GM12872 (cell line): Measurements from ENCODE around the gene GRIN2B.

ENCODE experiments used
- CTCF ChIP-seq: IDR thresholded peaks from 3 replicates; pipeline ENCODE4 v1.5.1; 2011; ENCODE audit warnings: low read depth, mild to moderate bottlenecking, low read length, moderate library complexity; ENCODE audit not compliant: insufficient read depth

Gene GRIN2B

GRCh38 chr12:13945641-13946040 is 35.8 kb downstream of the GRIN2B start:
- TF ChIP-seq CTCF, result no peak

GRCh38 chr12:13945236-13945635 is 36.2 kb downstream of the GRIN2B start:
- TF ChIP-seq CTCF, result no peak

DNA sequence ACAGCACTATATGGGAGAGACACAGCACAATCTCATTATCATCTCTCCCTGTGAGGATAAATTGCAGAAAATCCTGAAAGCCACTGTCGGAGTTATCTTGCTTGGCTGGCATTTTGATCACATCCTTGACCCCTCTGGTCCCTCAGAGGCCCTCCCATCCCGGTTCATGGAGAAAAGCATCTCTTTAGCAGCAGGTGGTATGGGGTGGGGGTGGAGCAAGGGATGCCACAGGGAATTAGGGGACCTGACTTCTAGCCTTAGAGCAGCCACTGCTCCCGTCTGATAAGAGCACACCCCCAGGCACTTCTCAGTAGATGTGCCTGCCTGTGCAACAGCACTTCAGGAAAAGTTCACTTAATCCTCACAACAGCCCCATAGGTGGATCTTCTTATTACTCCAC is 38.6 kb downstream of the GRIN2B start:
- TF ChIP-seq CTCF, result no peak

DNA sequence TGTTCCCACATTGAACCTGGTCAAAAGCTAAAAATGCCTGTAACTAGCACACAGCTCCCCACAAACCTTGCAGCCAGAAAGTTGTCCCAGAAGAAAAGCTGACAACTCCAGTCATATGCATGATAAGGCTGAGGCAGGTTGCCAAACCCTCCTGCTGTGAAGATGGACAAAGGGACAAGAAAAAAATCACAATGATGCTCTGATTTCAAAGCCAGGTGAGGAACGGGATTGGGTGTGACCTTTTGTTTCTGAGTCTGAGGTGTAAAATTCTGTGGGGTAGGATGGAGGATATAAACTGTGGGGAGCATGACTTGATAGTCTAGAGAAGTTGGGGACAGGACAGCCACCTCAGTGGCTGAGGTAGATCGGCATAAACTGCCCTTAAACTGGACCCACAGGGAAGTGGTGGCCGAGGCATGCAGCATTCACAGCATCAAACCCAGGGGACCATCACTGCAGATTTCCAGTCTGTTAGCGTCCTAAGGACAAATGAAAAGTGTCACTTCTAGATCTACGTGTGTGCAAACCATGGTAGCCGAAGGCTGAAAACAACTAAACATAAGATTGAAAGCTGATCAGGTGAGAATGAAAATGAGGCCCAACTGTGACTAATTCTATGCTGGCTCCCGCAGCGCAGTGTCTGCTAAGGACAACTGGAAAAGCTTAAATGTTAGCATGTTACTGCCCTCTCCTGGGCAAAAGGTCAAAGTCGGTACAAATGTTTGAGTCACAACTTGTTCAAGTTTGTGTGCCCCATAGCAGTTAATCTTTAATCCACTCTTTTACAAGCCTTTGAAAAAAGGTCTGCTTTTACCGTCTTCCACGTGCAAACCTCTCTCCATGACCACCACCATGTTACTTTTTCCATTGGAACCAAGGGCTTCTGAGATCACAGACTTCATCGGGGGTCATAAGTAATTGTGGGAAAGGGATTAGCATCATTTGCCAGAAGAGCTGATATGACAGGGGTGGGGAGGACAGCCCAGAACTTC is 39.8 kb downstream of the GRIN2B start:
- peak; percentile 47 for TF ChIP-seq CTCF

- TF ChIP-seq CTCF, result no peak
These were observed 41.0 kb downstream of the GRIN2B start for GRCh38 chr12:13940335-13940865.

DNA sequence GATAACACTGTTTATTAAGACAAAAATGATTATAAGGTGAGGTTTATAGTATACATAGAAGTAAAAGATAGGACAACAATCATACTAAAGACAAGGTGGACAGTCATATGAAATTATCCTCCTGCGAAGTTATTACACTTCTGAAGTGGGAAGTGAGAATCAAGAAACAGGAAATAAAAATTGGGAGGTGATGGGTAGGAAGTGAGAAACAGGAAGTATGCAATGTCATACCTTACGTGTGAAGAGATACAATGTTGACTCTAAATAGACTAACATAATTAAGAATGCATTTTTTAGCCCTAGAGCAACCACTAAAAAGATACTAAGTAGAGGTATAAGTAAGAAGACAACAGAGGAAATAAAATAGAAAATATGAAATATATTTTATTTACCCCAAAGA is 43.7 kb downstream of the GRIN2B start:
- no peak for TF ChIP-seq CTCF

GRCh38 chr12:13935169-13935568 is 46.2 kb downstream of the GRIN2B start:
- no peak for TF ChIP-seq CTCF
